H54 (cell line): Measurements from ENCODE around the gene PHF19.
A peak's percentile ranks its signal among the peaks of the same experiment; 100 is the strongest.

Source experiments
- DNase-seq: peaks from one replicate; pipeline ENCODE4 v3.0.0; 2011; ENCODE audit warnings: low spot score, mixed read lengths; ENCODE audit not compliant: insufficient read length
- FAIRE-seq: peaks from 3 replicates; lab custom pipeline; 2011; peaks lifted over from hg19 to GRCh38; lab: Jason Lieb, UNC
- POLR2A ChIP-seq: IDR thresholded peaks from 2 replicates; pipeline ENCODE4 v1.6.1; 2011; ENCODE audit warnings: low read depth, mild to moderate bottlenecking, low read length

PHF19 gene

DNA sequence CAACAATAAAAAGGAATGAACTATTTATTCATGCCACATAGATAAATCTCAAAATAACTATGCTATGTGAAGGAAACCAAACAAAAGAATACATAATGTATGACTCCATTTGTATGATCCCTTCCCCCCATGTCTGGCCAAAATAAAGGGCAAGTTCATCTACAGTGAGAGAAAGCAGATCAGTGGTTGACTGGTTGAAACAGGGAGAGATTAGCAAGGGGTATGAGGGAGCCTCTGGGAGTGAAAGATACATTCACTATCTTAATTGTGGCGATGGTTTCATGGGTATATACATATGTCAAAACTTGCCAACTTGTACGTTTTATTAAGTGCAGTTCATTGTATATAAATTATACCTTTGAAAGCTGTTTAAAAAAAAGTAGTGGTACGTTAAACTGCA, 39.1 kb downstream of the PHF19 start:
- no peak for TF ChIP-seq POLR2A
- no peak for DNase-seq
- no peak for FAIRE-seq

DNA sequence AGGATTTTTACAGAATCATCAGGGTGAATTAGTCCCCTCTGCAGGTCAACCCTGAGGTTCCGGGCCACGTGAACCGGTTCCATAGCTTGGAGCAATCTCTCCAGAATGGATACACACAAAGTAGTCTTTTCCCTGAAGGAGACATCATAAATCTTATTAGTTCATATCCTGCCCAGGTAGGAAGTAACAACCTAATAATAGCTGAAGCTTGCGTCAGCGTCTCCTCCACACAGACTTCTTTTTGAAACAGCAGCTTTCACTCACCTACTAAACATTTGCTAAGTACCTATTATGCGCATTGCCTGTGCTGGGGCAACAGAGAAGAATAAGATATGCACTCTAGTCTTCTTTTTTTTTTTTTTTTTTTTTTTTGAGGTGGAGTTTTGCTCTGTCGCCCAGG, 43.7 kb downstream of the PHF19 start:
- DNase-seq, result no peak
- FAIRE-seq, result no peak
- no peak for TF ChIP-seq POLR2A

GRCh38 chr9:120832807-120833206, 44.2 kb downstream of the PHF19 start:
- FAIRE-seq (no peak), DNase-seq (no peak)
- TF ChIP-seq POLR2A, result no peak

DNA sequence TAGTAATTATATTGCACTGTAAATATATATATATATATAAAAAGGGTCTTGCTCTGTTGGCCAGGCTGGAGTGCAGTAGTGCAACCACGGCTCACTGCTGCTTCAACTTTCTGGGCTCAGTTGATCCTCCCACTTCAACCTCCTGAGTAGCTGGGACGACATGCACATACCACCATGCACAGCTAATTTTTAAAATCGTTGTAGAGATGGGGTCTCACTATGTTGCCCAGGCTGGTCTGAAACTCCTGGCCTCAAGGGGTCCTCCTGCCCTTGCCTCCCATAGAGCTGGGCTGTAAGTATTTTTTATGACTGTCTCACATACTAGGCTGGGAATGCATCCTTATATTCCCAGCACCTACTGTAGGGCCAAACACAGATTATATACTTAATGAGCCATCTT, 46.1 kb downstream of the PHF19 start:
- no peak for TF ChIP-seq POLR2A
- FAIRE-seq (peak; percentile 75), DNase-seq (no peak)

DNA sequence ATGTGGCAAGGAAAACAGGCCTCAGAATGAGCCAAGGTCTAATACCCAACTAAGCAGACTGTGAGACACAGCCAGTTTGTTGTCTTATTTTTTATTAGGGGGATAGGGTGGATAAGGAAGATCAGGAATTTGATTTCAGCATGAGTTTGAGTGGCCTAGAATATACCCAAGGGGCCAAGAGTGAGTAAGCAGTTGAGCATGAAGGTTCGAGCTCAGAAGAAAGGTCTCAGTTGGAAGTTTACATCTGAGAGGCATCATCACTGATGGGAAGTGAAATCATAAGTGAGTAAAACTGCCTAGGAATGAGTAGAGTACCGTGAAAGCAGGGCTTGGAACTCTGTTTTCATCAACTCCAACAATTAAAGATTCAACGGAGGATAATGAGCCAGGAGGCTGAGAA, 46.8 kb downstream of the PHF19 start:
- no peak for DNase-seq

DNA sequence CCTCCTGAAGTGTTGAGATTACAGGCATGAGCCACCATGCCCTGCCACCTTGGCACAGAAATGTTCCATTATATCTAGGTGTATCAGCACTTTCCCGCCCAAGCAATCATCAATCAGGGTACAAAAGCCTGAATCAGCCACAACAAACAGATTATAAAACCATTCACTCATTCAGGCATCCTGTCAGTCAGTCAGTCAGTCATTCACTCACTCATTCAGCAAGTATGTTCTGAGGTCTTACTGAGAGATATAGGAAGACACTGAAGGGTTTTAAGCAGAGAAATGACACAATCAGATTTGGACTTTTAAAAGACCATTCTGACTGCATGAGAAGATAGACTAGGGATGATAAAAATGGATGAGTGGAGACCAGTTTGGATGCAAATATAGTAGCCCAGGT, 47.3 kb downstream of the PHF19 start:
- TF ChIP-seq POLR2A, result no peak
- DNase-seq (no peak), FAIRE-seq (peak; percentile 15)

More for the DNA sequence above, 46.8 kb downstream of the PHF19 start:
- TF ChIP-seq POLR2A, result no peak
- peak; percentile 76 for FAIRE-seq

GRCh38 chr9:120820095-120820494, 56.9 kb downstream of the PHF19 start:
- DNase-seq (no peak), FAIRE-seq (no peak)
- TF ChIP-seq POLR2A, result no peak

- no peak for FAIRE-seq
Measured at GRCh38 chr9:120818595-120818994, 58.4 kb downstream of the PHF19 start.

DNA sequence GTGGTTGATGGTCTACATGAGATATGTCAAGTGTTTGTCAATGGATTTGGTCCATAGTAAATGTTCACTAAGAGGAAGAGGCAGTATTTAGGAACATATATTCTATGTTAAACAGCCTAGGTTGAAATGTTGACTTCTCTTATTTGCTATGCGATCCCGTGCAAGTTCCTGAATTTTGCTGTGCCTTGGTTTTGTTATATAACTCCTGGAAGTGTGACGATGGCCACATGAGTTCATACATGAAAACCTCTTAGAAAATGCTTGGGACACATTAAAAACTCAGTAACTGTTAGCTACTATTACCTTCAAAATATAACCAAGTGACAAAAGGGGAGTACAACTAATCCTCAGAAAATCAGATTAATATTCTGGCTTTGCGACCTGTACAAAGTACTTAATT, 61.9 kb downstream of the PHF19 start:
- DNase-seq (no peak), FAIRE-seq (peak; percentile 82)
- TF ChIP-seq POLR2A, result no peak

More at GRCh38 chr9:120818595-120818994, 58.4 kb downstream of the PHF19 start:
- DNase-seq, result no peak
- no peak for TF ChIP-seq POLR2A

- no peak for TF ChIP-seq POLR2A
- FAIRE-seq, result no peak
- DNase-seq, result no peak
Measured at GRCh38 chr9:120808931-120809330, 68.1 kb downstream of the PHF19 start.

GRCh38 chr9:120807607-120808379, 69.2 kb downstream of the PHF19 start:
- no peak for DNase-seq
- FAIRE-seq, result peak; percentile 94
- no peak for TF ChIP-seq POLR2A
